ENCODE data around the gene SLC1A5. TPM values are rescaled to one million over a fixed set of nuclear protein-coding genes. Genes with fewer than 3 reads are reported as not detected.
"Not testable (repeated sequence)": the region's sequence is repeated elsewhere in the genome, so short reads cannot be mapped to it uniquely, and the experiment has no call there.

The SLC1A5 gene
- total and polyA plus RNA-seq, 4 donors = 38.2 to 216 (median 106) TPM

GRCh38 chr19:46762245-46762890 is 26.0 kb downstream of the SLC1A5 start:
- no peaks in the 10 kb centered on the region for H3K27me3 ChIP-seq (ENCODE audit: control insufficient read depth in 3 of 3, insufficient read depth in 3 of 3, low read length in 2 of 3)
- DNase-seq = no peak
- no peak for ATAC-seq (ENCODE audit: insufficient read depth, low FRiP score)
- TF ChIP-seq CTCF (IDR thresholded peaks at IDR 0.05; ENCODE audit: control extremely low read depth, extremely low read depth) = no peak
- no peak overlapping the region for H3K9ac ChIP-seq (ENCODE audit: insufficient read depth in 1 of 2, low read length in 2 of 2)
- peaks cover 0 to 5% (median 1%) of the 10 kb centered on the region in 4 donors for H3K36me3 ChIP-seq (ENCODE audit: control insufficient read depth in 4 of 4, insufficient read depth in 4 of 4, low read length in 4 of 4)
- H3K27ac ChIP-seq (ENCODE audit: low read depth in 1 of 2, low read length in 1 of 2) = no peak overlapping the region
- H3K9me3 ChIP-seq (ENCODE audit: control insufficient read depth in 4 of 4, insufficient read depth in 3 of 4, low read length in 3 of 4) = no peaks in the 10 kb centered on the region
- WGBS, 2 donors = 76 to 92% methylated on average over 6 of the region's 6 CpGs
- no peak overlapping the region for H3K4me3 ChIP-seq
- peaks cover 0 to 7% (median 0%) of the 10 kb centered on the region in 5 donors for H3K4me1 ChIP-seq (ENCODE audit: control insufficient read depth in 5 of 5, insufficient read depth in 5 of 5, low read length in 5 of 5)

GRCh38 chr19:46761418-46761831 is 27.0 kb downstream of the SLC1A5 start:
- H3K9ac ChIP-seq (ENCODE audit: insufficient read depth in 1 of 2, low read length in 2 of 2) = no peak overlapping the region
- no peak overlapping the region for H3K27ac ChIP-seq (ENCODE audit: low read depth in 1 of 2, low read length in 1 of 2)
- H3K36me3 ChIP-seq (ENCODE audit: control insufficient read depth in 4 of 4, insufficient read depth in 4 of 4, low read length in 4 of 4) = peaks cover 0 to 5% (median 4%) of the 10 kb centered on the region in 4 donors
- WGBS, 2 donors = 66 to 71% methylated on average over 5 of the region's 5 CpGs
- ATAC-seq (ENCODE audit: insufficient read depth, low FRiP score) (no peak), DNase-seq (peak in 2 of 3 donors; percentile 56 to 71)
- no peaks in the 10 kb centered on the region for H3K27me3 ChIP-seq (ENCODE audit: control insufficient read depth in 3 of 3, insufficient read depth in 3 of 3, low read length in 2 of 3)
- H3K4me1 ChIP-seq (ENCODE audit: control insufficient read depth in 5 of 5, insufficient read depth in 5 of 5, low read length in 5 of 5) = peaks cover 0 to 7% (median 0%) of the 10 kb centered on the region in 5 donors
- no peaks in the 10 kb centered on the region for H3K9me3 ChIP-seq (ENCODE audit: control insufficient read depth in 4 of 4, insufficient read depth in 3 of 4, low read length in 3 of 4)
- H3K4me3 ChIP-seq = no peak overlapping the region
- no peak for TF ChIP-seq CTCF (IDR thresholded peaks at IDR 0.05; ENCODE audit: control extremely low read depth, extremely low read depth)

GRCh38 chr19:46760897-46761296 is 27.5 kb downstream of the SLC1A5 start:
- H3K27me3 ChIP-seq (ENCODE audit: control insufficient read depth in 3 of 3, insufficient read depth in 3 of 3, low read length in 2 of 3); H3K4me3 ChIP-seq: not testable (repeated sequence)

GRCh38 chr19:46760363-46760762 is 28.0 kb downstream of the SLC1A5 start:
- DNase-seq (no peak), ATAC-seq (ENCODE audit: insufficient read depth, low FRiP score) (no peak)
- Histone ChIP-seq H3K4me1 (ENCODE audit: control insufficient read depth in 5 of 5, insufficient read depth in 5 of 5, low read length in 5 of 5) (peaks cover 0 to 11% (median 0%) of the 10 kb centered on the region in 5 donors), H3K27me3 (ENCODE audit: control insufficient read depth in 3 of 3, insufficient read depth in 3 of 3, low read length in 2 of 3) (no peaks in the 10 kb centered on the region), H3K36me3 (ENCODE audit: control insufficient read depth in 4 of 4, insufficient read depth in 4 of 4, low read length in 4 of 4) (peaks cover 5 to 14% (median 6%) of the 10 kb centered on the region in 4 donors), H3K9me3 (ENCODE audit: control insufficient read depth in 4 of 4, insufficient read depth in 3 of 4, low read length in 3 of 4) (no peaks in the 10 kb centered on the region), H3K9ac (ENCODE audit: insufficient read depth in 1 of 2, low read length in 2 of 2) (no peak overlapping the region), H3K4me3 (no peak overlapping the region), H3K27ac (ENCODE audit: low read depth in 1 of 2, low read length in 1 of 2) (no peak overlapping the region)
- no peak for TF ChIP-seq CTCF (IDR thresholded peaks at IDR 0.05; ENCODE audit: control extremely low read depth, extremely low read depth)
- WGBS, 2 donors = 92 to 97% methylated on average over 5 of the region's 5 CpGs

More at GRCh38 chr19:46760897-46761296, 27.5 kb downstream of the SLC1A5 start:
- DNase-seq; H3K27ac ChIP-seq (ENCODE audit: low read depth in 1 of 2, low read length in 1 of 2); ATAC-seq (ENCODE audit: insufficient read depth, low FRiP score); H3K4me1 ChIP-seq (ENCODE audit: control insufficient read depth in 5 of 5, insufficient read depth in 5 of 5, low read length in 5 of 5); H3K9me3 ChIP-seq (ENCODE audit: control insufficient read depth in 4 of 4, insufficient read depth in 3 of 4, low read length in 3 of 4); H3K36me3 ChIP-seq (ENCODE audit: control insufficient read depth in 4 of 4, insufficient read depth in 4 of 4, low read length in 4 of 4); H3K9ac ChIP-seq (ENCODE audit: insufficient read depth in 1 of 2, low read length in 2 of 2): not testable (repeated sequence)
- 71 to 84% methylated on average over 4 of the region's 4 CpGs for WGBS, 2 donors
